NCI-H82 (cell line): Measurements from ENCODE around the gene LYRM4.
"Not testable (repeated sequence)": the region's sequence is repeated elsewhere in the genome, so short reads cannot be mapped to it uniquely, and the experiment has no call there.

ENCODE experiments used
- DNase-seq: peaks from one replicate; lab custom pipeline; 2025; lab: John Stamatoyannopoulos, UW

LYRM4 gene

GRCh38 chr6:5121956-5122355 lies 138.8 kb downstream of the LYRM4 start:
- DNase-seq = no peak

- DNase-seq = no peak
Measured at GRCh38 chr6:5121479-5121878, 139.3 kb downstream of the LYRM4 start.

- DNase-seq = not testable (repeated sequence)
Measured at GRCh38 chr6:5120543-5120942, 140.2 kb downstream of the LYRM4 start.

GRCh38 chr6:5120011-5120410 lies 140.7 kb downstream of the LYRM4 start:
- DNase-seq = no peak

- no peak for DNase-seq
Measured at GRCh38 chr6:5119090-5119951, 141.4 kb downstream of the LYRM4 start.

GRCh38 chr6:5116243-5116991 lies 144.3 kb downstream of the LYRM4 start:
- no peak for DNase-seq

- no peak for DNase-seq
Measured at GRCh38 chr6:5115168-5115567, 145.6 kb downstream of the LYRM4 start.

GRCh38 chr6:5113096-5113495 lies 147.7 kb downstream of the LYRM4 start:
- DNase-seq = no peak

- DNase-seq = no peak
Measured at GRCh38 chr6:5112066-5112799, 148.5 kb downstream of the LYRM4 start.

GRCh38 chr6:5111626-5112025 lies 149.1 kb downstream of the LYRM4 start:
- DNase-seq = no peak

GRCh38 chr6:5110246-5110645 lies 150.5 kb downstream of the LYRM4 start:
- DNase-seq = no peak

GRCh38 chr6:5109436-5109835 lies 151.3 kb downstream of the LYRM4 start:
- no peak for DNase-seq

GRCh38 chr6:5108536-5109150 lies 152.1 kb downstream of the LYRM4 start:
- DNase-seq = no peak

GRCh38 chr6:5108068-5108467 lies 152.7 kb downstream of the LYRM4 start:
- DNase-seq = no peak

GRCh38 chr6:5107341-5107740 lies 153.4 kb downstream of the LYRM4 start:
- DNase-seq = no peak

- no peak for DNase-seq
Measured at GRCh38 chr6:5105146-5105545, 155.6 kb downstream of the LYRM4 start.

GRCh38 chr6:5104667-5105066 lies 156.1 kb downstream of the LYRM4 start:
- DNase-seq = no peak

GRCh38 chr6:5103250-5103649 lies 157.5 kb downstream of the LYRM4 start:
- no peak for DNase-seq

GRCh38 chr6:5102267-5102970 lies 158.3 kb downstream of the LYRM4 start:
- no peak for DNase-seq

GRCh38 chr6:5100806-5101205 lies 159.9 kb downstream of the LYRM4 start:
- no peak for DNase-seq

GRCh38 chr6:5099537-5099936 lies 161.2 kb downstream of the LYRM4 start:
- no peak for DNase-seq
